HG03575 (cell line): ENCODE results near the gene GPI.
"Not testable (repeated sequence)": the region's sequence is repeated elsewhere in the genome, so short reads cannot be mapped to it uniquely, and the experiment has no call there.

Experiments
- ATAC-seq: cut with Tn5 transposase; IDR thresholded peaks from one replicate; pipeline ENCODE4 v1.9.1; 2021; ENCODE audit not compliant: unreplicated experiment, insufficient number of reproducible peaks, low FRiP score; ENCODE audit errors: extremely low read depth

The GPI gene

GRCh38 chr19:34364462-34364829 is 550 bp upstream of the GPI start:
- no peak for ATAC-seq

- ATAC-seq: no peak
These were observed 736 bp downstream of the GPI start for GRCh38 chr19:34365463-34366401.

- no peak for ATAC-seq
These were observed 2.0 kb downstream of the GPI start for GRCh38 chr19:34366738-34367623.

GRCh38 chr19:34367624-34367957 is 2.6 kb downstream of the GPI start:
- no peak for ATAC-seq

GRCh38 chr19:34368338-34368737 is 3.3 kb downstream of the GPI start:
- no peak for ATAC-seq

GRCh38 chr19:34369166-34369565 is 4.2 kb downstream of the GPI start:
- not testable (repeated sequence) for ATAC-seq

- no peak for ATAC-seq
These were observed 5.1 kb downstream of the GPI start for GRCh38 chr19:34370117-34370516.

- no peak for ATAC-seq
These were observed 6.0 kb downstream of the GPI start for GRCh38 chr19:34370983-34371382.

GRCh38 chr19:34373601-34374288 is 8.7 kb downstream of the GPI start:
- no peak for ATAC-seq

GRCh38 chr19:34375598-34375997 is 10.6 kb downstream of the GPI start:
- ATAC-seq: no peak

GRCh38 chr19:34380639-34381241 is 15.7 kb downstream of the GPI start:
- no peak for ATAC-seq

- no peak for ATAC-seq
These were observed 16.6 kb downstream of the GPI start for GRCh38 chr19:34381399-34382251.

GRCh38 chr19:34382471-34382870 is 17.5 kb downstream of the GPI start:
- no peak for ATAC-seq

- ATAC-seq: no peak
These were observed 18.6 kb downstream of the GPI start for GRCh38 chr19:34383599-34383998.

- no peak for ATAC-seq
These were observed 21.8 kb downstream of the GPI start for GRCh38 chr19:34386645-34387445.

- ATAC-seq: no peak
These were observed 22.4 kb downstream of the GPI start for GRCh38 chr19:34387446-34387810.

GRCh38 chr19:34388745-34389144 is 23.7 kb downstream of the GPI start:
- not testable (repeated sequence) for ATAC-seq

- ATAC-seq: no peak
These were observed 26.8 kb downstream of the GPI start for GRCh38 chr19:34391813-34392212.
